ENCODE data around the gene LRRC30.

LRRC30 gene

GRCh38 chr18:7205346-7205745 lies 25.5 kb upstream of the LRRC30 start:
- no peaks in the 10 kb centered on the region for H3K27me3 ChIP-seq
- no peak for TF ChIP-seq Cebpa-rat (IDR thresholded peaks at IDR 0.05)
- H3K9me3 ChIP-seq (replicated peaks in 1 of 11): no peaks in the 10 kb centered on the region
- no peaks in the 10 kb centered on the region for H3K36me3 ChIP-seq
- no peak overlapping the region for H3K27ac ChIP-seq
- H3K9ac ChIP-seq: no peak overlapping the region
- peaks cover 0 to 6% (median 0%) of the 10 kb centered on the region in 10 experiments; a peak in 1 of 20 replicates for H3K4me1 ChIP-seq
- no peak overlapping the region for H3K4me3 ChIP-seq
- H4K20me1 ChIP-seq: no peaks in the 10 kb centered on the region
- H3K4me2 ChIP-seq: no peak overlapping the region

- H3K9ac ChIP-seq: no peak overlapping the region
- H3K4me1 ChIP-seq: peaks cover 0 to 6% (median 0%) of the 10 kb centered on the region in 10 experiments; a peak in 1 of 20 replicates
- no peak overlapping the region for H3K4me2 ChIP-seq
- H3K4me3 ChIP-seq: no peak overlapping the region
- no peaks in the 10 kb centered on the region for H3K36me3 ChIP-seq
- H3K9me3 ChIP-seq (replicated peaks in 1 of 11): no peaks in the 10 kb centered on the region
- no peak for TF ChIP-seq Cebpa-rat (IDR thresholded peaks at IDR 0.05)
- no peak overlapping the region for H3K27ac ChIP-seq
- H4K20me1 ChIP-seq: no peaks in the 10 kb centered on the region
- H3K27me3 ChIP-seq: no peaks in the 10 kb centered on the region
Observed at GRCh38 chr18:7206217-7206616, 24.7 kb upstream of the LRRC30 start.

- Histone ChIP-seq H3K27me3 (no peaks in the 10 kb centered on the region), H3K27ac (no peak overlapping the region), H3K4me1 (peaks cover 0 to 6% (median 0%) of the 10 kb centered on the region in 10 experiments; a peak in 1 of 20 replicates), H3K9ac (no peak overlapping the region), H3K9me3 (replicated peaks in 1 of 11) (no peaks in the 10 kb centered on the region), H3K4me3 (no peak overlapping the region), H4K20me1 (no peaks in the 10 kb centered on the region), H3K4me2 (no peak overlapping the region; a peak in 1 of 22 replicates), H3K36me3 (no peaks in the 10 kb centered on the region)
- no peak for TF ChIP-seq Cebpa-rat (IDR thresholded peaks at IDR 0.05)
Observed at GRCh38 chr18:7207366-7207915, 23.4 kb upstream of the LRRC30 start.

GRCh38 chr18:7221424-7222155 lies 9.3 kb upstream of the LRRC30 start:
- Histone ChIP-seq H4K20me1 (no peaks in the 10 kb centered on the region), H3K27me3 (no peaks in the 10 kb centered on the region), H3K36me3 (no peaks in the 10 kb centered on the region), H3K4me1 (no peaks in the 10 kb centered on the region), H3K4me3 (no peak overlapping the region), H3K27ac (no peak overlapping the region), H3K9ac (no peak overlapping the region), H3K9me3 (replicated peaks in 1 of 11) (no peaks in the 10 kb centered on the region), H3K4me2 (no peak overlapping the region)
- no peak for TF ChIP-seq Cebpa-rat (IDR thresholded peaks at IDR 0.05)

- Histone ChIP-seq H4K20me1 (no peaks in the 10 kb centered on the region), H3K27ac (no peak overlapping the region), H3K9me3 (replicated peaks in 1 of 11) (no peaks in the 10 kb centered on the region), H3K4me2 (no peak overlapping the region), H3K36me3 (no peaks in the 10 kb centered on the region), H3K27me3 (no peaks in the 10 kb centered on the region), H3K4me1 (no peaks in the 10 kb centered on the region), H3K9ac (no peak overlapping the region), H3K4me3 (no peak overlapping the region)
- no peak for TF ChIP-seq Cebpa-rat (IDR thresholded peaks at IDR 0.05)
Observed at GRCh38 chr18:7224198-7224597, 6.7 kb upstream of the LRRC30 start.

- no peaks in the 10 kb centered on the region for H4K20me1 ChIP-seq
- H3K4me3 ChIP-seq: no peak overlapping the region
- no peak overlapping the region for H3K9ac ChIP-seq
- no peaks in the 10 kb centered on the region for H3K9me3 ChIP-seq (replicated peaks in 1 of 11)
- H3K36me3 ChIP-seq: no peaks in the 10 kb centered on the region
- no peak overlapping the region for H3K4me2 ChIP-seq
- no peak for TF ChIP-seq Cebpa-rat (IDR thresholded peaks at IDR 0.05)
- no peak overlapping the region for H3K27ac ChIP-seq
- no peaks in the 10 kb centered on the region; a peak in 1 of 20 replicates for H3K4me1 ChIP-seq
- H3K27me3 ChIP-seq: no peaks in the 10 kb centered on the region
Observed at GRCh38 chr18:7232218-7232617, 1.3 kb downstream of the LRRC30 start.

GRCh38 chr18:7233134-7233810 lies 2.4 kb downstream of the LRRC30 start:
- Histone ChIP-seq H3K4me1 (no peaks in the 10 kb centered on the region; a peak in 1 of 20 replicates), H3K27me3 (no peaks in the 10 kb centered on the region)

GRCh38 chr18:7234091-7234490 lies 3.2 kb downstream of the LRRC30 start:
- no peak for TF ChIP-seq Cebpa-rat (IDR thresholded peaks at IDR 0.05)
- Histone ChIP-seq H4K20me1 (no peaks in the 10 kb centered on the region), H3K27me3 (no peaks in the 10 kb centered on the region), H3K4me1 (no peaks in the 10 kb centered on the region; a peak in 1 of 20 replicates), H3K9ac (no peak overlapping the region), H3K36me3 (no peaks in the 10 kb centered on the region), H3K27ac (no peak overlapping the region), H3K9me3 (replicated peaks in 1 of 11) (no peaks in the 10 kb centered on the region), H3K4me2 (no peak overlapping the region), H3K4me3 (no peak overlapping the region)

More at GRCh38 chr18:7233134-7233810, 2.4 kb downstream of the LRRC30 start:
- TF ChIP-seq Cebpa-rat (IDR thresholded peaks at IDR 0.05): no peak
- Histone ChIP-seq H3K4me3 (no peak overlapping the region), H4K20me1 (no peaks in the 10 kb centered on the region), H3K36me3 (no peaks in the 10 kb centered on the region), H3K27ac (no peak overlapping the region), H3K9me3 (replicated peaks in 1 of 11) (no peaks in the 10 kb centered on the region), H3K4me2 (no peak overlapping the region), H3K9ac (no peak overlapping the region)

- H3K4me2 ChIP-seq: no peak overlapping the region
- no peaks in the 10 kb centered on the region; a peak in 1 of 20 replicates for H3K4me1 ChIP-seq
- H4K20me1 ChIP-seq: no peaks in the 10 kb centered on the region
- no peaks in the 10 kb centered on the region for H3K36me3 ChIP-seq
- H3K4me3 ChIP-seq: no peak overlapping the region
- no peaks in the 10 kb centered on the region for H3K9me3 ChIP-seq (replicated peaks in 1 of 11)
- H3K27ac ChIP-seq: no peak overlapping the region
- H3K27me3 ChIP-seq: no peaks in the 10 kb centered on the region
- TF ChIP-seq Cebpa-rat (IDR thresholded peaks at IDR 0.05): no peak
- H3K9ac ChIP-seq: no peak overlapping the region
Observed at GRCh38 chr18:7234956-7235355, 4.1 kb downstream of the LRRC30 start.

All from BLaER1 treated with 17β-estradiol and CSF1 and Interleukin-3, amounts not matched to agents 10 nM and 100 nM (cell line).